Embryonic facial prominence (tissue), 1 donor: ENCODE results near the gene ZBTB38.

ENCODE experiments used
- DNase-seq: peaks from one replicate; pipeline ENCODE4 v3.0.0-alpha.2; 2016; ENCODE audit errors: extremely low spot score

Gene ZBTB38

DNA sequence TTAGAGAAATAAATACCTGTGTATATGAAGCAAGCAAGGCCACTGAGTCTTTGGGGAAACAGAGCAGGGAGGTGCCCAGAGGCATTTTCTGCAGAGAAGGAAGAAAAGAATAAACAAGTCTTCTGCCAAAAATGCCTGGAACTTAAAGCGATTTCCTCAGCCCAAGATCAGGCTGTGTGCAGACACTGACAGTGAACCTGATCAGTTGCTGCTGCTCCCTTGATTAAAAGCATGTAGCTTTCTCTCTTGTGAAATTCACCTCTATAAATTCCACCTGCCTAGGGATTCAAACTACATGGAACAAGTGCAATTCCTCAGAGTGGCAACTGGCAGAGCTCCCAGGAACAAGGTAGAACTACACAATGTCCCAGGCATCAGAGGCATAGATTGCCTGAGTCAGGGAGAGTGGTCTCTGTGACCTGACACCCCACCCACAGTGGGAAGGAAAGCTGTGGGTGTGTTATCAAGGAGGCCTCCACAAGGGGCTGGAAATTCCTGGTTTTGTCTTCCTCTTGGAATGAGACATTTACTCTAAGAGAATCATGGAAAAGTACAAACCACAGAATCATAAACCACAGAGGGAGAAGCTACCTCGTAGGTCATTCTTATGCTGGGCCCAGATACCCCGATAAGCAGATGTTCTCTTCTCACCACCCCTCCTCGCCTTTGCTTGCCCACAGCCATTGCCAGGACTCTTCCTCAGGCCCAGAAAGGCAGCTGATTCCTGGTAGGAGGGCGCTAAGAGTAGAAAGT, 1.8 kb upstream of the ZBTB38 start:
- no peak for DNase-seq

DNA sequence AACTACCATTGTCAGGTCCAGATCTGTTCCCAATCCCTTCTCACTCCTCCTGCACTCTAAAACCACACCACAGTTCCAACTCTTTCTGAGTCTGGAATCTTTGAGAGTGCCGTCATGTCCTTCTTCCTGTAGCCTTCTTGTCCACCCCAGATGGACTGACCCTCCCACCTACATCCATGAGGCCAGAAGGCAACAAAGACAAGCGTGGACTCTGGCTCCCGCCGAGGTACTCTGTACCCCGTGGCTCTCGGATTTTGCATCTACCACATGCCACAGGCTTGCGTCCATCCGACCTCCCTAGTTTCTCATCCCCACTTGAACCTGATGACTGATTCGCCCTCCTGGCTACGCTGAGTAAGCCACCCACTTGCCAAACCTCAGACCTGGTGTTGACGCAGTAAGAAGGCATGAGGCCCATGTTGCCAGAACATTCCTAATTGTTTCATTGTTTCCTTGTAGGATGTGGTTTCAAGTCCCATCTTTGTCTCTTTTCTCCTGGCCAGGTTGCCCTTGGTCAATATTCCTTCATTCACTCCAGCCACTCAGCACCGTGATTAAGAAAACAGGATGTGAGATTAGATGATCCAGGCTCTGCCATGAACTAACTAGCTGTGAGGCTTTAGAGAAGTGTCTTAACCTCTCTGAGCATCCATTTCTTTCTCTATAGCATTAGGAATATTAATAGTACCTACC, 1.1 kb upstream of the ZBTB38 start:
- DNase-seq = no peak

DNA sequence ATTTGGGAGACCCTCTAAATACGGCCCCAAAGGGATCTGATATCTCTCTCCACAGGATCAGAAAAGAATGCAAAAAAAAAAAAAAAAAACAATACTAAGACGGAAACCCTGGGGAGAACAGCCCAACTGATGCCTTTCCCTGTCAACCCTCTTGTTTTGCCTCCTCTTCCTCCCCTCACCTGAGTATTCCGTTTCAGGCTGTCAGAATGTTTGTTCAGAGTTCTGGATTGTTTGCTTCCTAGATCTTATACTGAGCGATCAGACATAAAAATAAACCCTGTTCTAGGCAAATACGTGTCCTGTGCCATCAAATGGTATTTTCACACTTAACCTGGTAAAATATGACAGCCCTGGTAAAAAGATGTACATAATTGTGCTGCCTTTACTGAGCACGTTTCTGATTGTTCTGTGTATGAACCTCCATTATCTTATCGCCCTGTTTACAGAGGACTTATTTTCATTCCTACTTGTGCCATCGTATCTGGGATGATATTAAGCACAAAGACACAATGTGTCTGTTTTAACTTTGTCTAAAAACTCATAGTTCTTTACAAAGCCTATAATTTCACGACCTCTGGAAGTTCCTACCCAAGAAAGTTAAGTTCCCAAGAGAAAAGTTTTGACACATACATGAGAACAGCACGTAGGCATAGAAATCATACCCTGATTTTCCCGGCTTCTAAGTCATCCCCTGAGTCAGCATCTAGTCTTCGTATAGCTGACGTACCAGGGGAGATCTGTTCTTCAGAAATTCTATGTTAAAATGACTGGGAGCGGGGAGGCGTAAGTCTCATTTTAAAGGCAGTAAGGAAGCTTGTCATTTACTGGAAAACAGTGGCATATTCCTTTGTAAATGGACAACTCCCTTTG, 856 bp downstream of the ZBTB38 start:
- DNase-seq = no peak

DNA sequence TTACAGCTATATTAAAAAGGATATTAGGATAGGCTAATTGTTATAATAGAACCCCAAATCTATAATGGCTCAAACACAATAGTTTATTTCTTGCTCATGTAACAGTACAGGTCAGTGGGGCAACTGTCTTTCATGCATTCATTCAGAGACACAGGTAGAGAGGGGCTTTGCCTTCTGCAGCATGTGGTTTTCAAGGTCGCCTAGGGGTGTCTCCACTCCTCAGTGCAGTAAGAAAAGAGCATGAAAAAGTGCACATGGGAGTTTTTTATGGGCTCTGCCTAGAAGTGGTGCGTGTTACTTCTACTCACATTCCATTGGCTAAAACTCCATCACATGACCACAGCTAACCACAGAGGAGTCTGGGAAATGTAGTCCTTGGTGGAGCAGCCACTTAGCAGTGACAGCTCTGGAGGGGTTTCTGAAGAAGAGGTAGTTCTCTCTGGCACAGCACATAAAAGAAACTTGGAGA, 1.8 kb downstream of the ZBTB38 start:
- peak; percentile 75 for DNase-seq

DNA sequence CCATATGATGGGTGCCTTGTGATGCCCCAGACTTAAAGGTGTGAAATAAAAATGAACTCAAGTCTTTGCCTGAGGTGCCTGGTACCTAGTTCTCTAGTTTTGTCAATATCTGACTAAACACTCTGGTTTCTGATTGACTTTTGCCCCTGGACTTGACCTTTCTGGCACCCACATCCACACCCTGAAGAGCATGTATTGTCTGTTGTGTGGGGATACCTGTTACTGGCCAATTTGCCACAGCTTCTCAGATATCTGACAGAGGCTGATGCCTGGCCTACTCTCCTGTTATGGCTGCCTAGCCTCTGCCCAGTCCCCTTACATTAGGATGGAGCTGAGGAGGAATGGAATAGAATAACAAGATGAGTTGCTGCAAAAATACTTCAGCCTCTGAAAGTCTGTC, 3.6 kb downstream of the ZBTB38 start:
- DNase-seq = no peak

DNA sequence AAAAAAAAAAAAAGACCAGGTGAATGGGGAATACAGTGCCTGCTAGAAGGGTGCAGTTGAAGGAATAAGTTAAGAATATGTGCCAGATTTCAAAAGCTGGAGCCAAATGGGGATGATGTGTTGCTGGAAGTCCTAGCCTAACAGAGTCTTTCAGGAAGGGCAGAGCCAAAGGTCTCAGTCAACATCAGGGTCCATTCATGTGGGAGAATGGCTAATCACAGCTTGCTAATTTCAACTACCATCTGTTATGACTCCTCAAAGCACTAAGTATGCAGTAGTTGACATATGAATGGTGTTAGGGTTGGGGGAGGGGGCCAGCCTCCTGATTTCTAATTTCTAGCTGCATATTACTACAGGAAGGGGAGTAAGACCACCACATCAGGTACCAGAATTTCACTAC, 4.4 kb downstream of the ZBTB38 start:
- no peak for DNase-seq

DNA sequence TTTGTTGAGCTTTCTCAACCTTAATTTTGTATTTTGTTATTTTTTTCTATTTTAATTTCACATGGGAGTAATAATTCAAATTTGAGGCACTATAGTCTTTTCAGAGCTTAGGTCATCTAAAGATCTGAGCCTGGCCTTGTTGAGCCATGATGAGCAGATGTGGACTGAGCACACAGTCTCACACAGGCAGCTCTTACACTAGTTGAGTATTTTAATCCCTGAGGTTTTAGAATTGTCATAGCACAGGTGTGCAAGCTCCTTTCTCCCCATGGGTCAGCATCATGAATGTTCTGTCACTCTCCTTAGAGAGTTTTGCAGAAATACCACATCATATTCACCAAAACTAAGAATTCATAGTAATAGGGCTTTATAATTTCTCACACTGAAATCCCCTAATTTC, 4.9 kb downstream of the ZBTB38 start:
- no peak for DNase-seq

DNA sequence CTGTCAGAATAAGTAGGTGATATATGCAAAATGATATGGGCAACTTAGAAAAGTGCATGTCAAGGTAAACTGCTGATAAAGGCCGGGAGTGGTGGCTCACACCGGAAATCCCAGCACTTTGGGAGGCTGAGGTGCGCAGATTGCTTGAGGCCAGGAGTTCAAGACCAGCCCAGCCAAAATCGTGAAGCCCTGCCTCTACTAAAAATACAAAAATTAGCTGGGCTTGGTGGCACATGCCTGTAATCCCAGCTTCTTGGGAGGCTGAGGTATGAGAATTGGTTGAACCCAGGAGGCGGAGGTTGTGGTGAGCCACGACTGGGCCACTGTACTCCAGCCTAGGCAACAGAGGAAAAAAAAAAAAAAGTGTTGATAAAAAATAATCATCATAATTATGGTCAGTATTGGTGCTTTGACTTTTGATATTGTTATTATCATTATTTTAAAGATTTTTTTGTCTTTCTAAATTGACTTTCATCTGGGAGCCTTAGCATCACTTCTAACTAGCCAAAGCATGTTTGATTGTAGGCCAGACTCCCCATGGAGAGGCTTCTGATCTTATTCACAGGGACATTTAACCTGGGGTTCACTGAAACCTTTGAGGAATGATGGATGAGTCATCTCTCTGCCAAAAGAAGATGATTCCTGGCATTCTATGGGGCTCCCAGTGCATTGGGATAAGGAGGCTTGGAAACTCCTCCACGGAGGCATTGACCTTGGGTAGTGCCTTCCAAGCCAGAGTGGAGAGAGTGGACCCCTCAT, 5.6 kb downstream of the ZBTB38 start:
- no peak for DNase-seq

DNA sequence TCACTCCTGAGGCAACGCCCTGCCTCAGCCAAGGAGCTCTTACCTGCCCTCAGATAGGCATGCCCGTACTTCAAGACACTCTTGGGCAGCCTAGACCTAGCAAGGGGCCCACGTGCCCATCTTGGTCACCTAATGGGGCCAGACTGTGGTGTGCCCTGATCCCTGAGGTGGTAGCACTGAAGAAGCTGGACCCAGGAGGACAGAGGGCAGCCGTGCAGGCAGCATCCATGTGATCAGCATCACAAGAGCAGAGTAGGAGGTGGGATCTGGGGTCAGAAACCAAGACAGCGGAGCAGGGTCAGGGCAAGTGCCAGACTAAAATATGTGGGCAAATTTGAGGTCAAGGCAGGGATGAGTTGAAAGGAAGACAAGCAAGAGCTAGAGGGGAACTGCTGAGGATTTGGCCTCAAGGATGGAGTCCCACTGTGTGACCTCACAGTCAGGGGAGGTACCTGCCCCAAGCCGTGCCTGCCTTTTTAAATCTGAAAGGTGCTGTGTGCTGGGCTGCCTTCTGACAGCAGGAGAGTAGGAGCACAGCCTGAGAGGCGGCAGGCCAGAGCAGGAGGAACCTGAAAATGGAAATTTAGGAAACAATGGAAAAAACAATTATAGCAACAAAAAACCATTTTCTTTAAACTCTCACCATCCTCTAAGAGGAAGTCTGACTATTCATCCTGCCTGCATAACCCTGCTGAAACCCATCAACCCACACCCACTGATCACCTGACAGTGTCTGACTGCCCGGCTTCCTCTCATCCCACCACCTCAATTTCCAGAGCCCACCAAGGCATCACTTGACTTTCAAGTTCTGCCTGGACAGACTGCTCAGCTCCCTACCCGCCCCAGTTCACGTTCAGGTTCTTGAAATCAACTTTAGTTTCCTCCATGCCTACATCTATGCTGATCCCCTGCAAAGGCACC, 7.3 kb downstream of the ZBTB38 start:
- DNase-seq = no peak

DNA sequence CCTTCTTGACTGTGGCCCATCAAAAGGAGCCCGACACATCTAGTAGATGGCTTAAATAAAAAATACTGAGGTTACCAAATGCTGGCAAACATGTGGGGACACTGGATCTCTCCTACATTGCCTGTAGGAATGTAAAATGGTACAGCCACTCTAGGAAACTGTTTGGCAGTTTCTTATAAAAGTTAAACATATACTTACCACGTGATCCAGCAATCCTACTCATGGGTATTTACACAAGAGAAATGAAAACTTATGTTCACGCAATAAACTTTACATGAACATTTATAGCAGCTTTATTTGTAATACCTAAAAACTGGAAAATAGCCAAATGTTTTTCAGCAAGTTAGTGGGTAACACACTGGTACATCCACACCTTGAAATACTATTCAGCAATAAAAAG, 9.1 kb downstream of the ZBTB38 start:
- DNase-seq = no peak

DNA sequence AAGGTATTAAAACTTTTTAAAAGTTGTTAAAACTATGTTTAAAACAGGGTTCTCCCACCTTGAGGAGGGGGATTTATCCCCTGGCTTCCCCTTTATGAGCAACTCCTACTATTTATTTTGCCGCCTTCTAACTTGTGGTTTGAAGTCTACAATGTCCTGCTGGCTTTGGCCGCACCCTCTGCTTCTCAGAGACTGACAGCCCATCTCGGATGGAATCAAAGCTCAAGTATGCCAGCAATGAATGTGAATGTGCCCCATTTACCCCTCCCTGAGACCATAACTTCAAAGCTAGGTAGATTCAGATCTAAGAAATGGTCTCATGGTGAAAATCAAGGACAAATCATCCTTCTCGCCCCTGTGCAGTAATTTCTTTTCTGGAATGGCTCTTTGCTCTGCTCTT, 10.3 kb downstream of the ZBTB38 start:
- DNase-seq = no peak

DNA sequence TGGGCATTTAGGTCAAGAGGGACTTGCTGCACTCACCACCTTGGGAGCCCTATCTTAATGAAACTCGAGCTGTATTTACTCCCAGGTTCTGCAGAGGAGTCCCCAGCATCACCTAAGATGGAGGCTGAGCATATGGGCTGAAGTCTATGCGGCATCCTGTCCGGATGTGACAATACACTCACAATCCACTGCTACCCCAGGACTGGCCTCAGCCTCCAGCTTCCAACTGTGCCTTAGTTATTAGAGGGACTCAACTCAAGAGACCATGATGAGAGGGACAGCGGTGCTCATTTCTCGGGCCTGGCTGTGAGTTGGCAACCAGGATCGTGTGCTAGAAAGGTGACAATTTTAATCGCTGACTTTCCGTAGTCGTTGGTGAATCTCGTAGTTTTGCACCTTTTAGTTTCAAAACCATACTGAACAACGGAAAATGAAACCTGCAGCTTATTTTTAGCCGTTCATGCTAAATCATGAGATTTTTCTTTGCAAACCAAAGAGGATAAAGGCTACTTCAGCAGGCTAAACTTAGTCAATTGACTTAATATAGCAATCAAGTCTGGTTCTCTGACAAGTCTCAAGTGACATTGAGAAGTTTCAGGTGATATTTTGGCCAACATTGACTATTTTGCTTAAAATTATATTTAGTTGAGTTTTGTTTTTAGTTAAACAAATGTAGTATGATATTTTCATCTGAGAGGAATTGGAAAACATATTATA, 11.1 kb downstream of the ZBTB38 start:
- DNase-seq = no peak

DNA sequence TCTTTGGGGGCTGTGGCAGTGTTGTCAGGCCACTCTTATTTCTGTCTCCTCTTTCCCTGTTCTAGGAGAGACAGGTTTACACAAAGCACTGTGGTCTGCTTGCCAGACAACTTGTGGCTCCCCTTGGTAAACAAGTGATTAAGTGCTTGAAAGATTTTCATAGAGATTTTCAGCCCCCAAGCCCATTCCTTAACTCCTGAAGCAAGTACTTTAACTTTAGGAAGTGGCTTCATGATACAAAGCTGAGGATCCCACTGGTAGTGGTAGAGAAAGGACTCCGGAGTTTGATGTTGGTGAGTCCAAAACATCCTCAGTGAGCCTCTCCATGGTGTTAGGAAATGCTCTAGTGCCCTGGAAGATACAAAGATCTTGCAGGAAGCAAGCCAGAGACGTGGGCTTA, 12.0 kb downstream of the ZBTB38 start:
- DNase-seq = no peak

DNA sequence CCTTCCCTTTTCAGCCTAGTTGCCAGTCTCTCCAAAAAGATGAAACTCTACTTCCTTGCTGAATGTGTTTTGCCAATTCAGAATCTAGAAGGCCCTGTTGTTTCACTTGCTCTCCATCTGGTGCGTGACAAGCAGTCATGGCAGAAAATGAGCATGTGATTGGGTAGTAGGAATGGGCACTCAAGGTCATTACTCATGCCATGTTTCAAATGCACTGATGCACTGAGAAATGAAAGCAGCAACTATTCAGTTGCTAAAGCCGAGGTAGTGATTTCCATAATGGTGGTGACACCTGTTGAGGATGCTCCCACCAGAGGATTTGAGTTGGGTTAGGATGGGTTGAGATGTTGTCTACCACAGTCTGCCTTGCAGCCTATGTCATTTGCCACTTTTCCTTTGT, 12.7 kb downstream of the ZBTB38 start:
- DNase-seq = no peak

DNA sequence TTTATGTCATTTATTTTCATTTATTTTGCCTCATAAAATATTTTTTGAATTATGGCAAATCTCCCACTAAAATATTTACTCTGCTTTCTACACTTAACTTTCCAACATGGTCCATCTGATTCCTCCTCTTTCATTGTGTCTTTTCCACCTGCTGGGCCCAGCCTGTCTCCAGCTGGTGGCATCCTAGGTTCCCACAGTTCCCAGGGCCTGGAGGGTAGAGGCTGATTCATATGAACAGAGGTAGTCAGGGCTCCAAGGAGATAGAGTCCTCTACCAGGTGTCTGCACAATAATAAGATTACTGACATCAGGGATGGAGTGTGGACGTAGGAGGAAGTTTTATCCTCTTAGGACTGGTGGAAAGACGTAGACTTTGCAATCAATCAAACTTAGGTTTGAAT, 14.3 kb downstream of the ZBTB38 start:
- no peak for DNase-seq

DNA sequence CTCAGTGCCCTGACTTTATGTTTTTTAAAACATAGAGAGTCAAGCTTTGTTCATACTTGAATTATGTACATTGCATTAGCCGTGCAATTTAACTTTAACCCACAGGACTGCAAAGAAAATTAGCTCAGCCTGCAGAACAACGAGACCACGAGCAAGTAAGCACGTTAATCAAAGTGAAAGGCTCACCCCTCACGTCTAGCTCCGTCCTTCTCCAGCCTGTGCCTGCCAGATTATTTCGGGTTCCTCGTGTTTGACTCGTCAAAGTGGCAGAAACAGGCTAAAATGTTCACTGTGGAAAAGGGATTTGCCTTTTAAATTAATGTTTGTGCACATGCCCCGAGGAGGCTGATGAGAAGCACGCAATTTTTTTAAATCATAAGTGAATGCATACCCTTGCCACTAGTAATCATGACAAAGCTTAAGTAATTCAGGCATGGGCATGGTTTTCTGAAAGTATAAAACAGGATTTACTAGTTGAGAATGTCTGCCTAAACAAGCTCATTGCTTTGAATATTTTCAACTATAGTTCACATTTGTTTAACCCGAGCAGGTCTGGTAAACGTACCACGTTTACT, 15.3 kb downstream of the ZBTB38 start:
- DNase-seq = no peak

DNA sequence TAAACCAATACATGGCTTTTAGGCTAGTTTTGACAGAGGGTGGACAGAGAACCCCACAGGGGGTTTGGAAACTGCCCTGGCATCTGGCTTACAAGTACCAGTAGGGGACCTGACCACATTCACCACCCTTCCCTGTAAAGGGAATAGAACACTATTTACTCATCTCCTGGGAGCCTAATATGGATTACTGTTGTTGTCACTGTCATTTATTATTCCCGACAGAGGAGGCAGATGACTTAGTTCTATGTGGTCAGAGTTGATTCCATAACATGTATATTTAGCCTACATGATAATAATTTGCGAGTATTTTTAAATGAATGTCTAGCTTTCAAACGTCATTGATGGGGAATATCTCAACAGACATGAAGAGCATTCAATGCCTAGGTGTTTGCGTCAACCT, 15.9 kb downstream of the ZBTB38 start:
- no peak for DNase-seq

DNA sequence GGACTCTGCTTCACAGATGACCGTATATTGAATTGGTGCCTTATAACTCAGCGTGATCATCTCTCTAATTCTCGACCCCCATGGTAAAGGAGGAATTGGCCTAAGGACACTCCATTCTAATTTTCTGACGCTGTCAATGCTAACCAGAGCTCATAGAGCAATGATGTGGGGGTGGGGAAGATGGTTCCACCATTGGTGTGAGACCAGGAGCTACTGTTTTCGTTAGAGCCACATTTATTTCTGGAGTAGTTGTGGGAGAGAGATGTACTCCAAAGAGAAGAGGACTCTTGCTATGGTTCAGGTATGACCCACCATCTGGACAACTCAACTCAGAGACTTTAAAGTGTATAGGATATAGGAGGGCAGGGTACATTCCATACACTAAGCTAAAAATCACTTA, 16.3 kb downstream of the ZBTB38 start:
- no peak for DNase-seq

DNA sequence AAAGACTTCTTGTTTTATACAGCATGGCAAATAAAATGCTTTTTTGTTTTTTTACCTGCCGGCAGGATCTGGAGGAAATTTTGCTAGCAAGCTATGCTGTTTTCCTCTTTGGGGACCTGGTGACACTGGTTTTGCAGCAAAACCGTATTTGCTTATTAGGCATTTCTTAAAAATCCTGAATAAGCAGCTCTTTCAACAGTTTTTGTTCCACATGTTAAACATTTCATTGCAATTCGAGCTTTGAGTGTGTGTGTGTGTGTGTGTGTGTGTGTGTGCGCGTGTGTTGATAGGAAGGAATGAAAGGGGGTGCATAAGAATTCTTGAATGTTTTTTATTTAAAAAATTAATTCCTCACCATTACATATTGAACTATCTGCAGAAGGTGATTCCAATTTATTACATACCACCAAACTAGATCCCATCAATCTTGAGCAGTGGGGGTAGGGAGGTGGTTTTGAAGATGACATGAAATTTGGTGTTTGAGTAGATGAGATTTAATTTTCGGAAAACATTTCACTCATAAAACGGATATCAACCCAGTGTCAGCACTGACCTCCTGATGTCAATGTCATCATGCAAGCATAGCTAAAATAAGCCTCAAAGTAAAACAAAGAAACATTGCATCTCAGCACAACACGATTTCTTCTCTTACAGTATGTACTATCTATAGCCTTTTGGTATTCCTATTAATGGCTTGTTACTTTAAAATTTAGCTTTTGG, 17.3 kb downstream of the ZBTB38 start:
- DNase-seq = peak; percentile 51
